IPS-18a (cell line): ENCODE data around the gene SIL1.

Experiments used
- H3K27ac ChIP-seq: one replicate; pipeline ENCODE4 v1.5.1; 2013; ENCODE audit warnings: low read length
- H3K27me3 ChIP-seq: one replicate; pipeline ENCODE4 v1.6.1; 2013; ENCODE audit warnings: mild to moderate bottlenecking, low read length; ENCODE audit not compliant: control insufficient read depth, insufficient read depth
- H3K36me3 ChIP-seq: one replicate; pipeline ENCODE4 v1.6.1; 2013; ENCODE audit warnings: low read depth, low read length; ENCODE audit not compliant: control insufficient read depth
- H3K4me1 ChIP-seq: one replicate; pipeline ENCODE4 v1.6.1; 2013; ENCODE audit warnings: low read depth, low read length; ENCODE audit not compliant: control insufficient read depth
- H3K4me3 ChIP-seq: one replicate; pipeline ENCODE4 v1.5.1; 2013; ENCODE audit warnings: low read length
- H3K9ac ChIP-seq: one replicate; pipeline ENCODE4 v1.6.1; 2013; ENCODE audit warnings: mild to moderate bottlenecking, low read length, moderate library complexity
- H3K9me3 ChIP-seq: one replicate; pipeline ENCODE4 v1.6.1; 2013; ENCODE audit warnings: low read depth, low read length; ENCODE audit not compliant: control insufficient read depth

Gene SIL1

GRCh38 chr5:139094154-139095131 lies 103.7 kb downstream of the SIL1 start:
- Histone ChIP-seq H3K27ac (no peak overlapping the region), H3K9ac (no peak overlapping the region), H3K4me1 (no peaks in the 10 kb centered on the region), H3K4me3 (no peak overlapping the region), H3K27me3 (no peaks in the 10 kb centered on the region), H3K9me3 (no peaks in the 10 kb centered on the region), H3K36me3 (no peaks in the 10 kb centered on the region)

- Histone ChIP-seq H3K27ac (no peak overlapping the region), H3K9ac (no peak overlapping the region), H3K36me3 (no peaks in the 10 kb centered on the region)
These were observed 105.3 kb downstream of the SIL1 start for GRCh38 chr5:139092741-139093343.

GRCh38 chr5:139091439-139092156 lies 106.6 kb downstream of the SIL1 start:
- no peaks in the 10 kb centered on the region for H3K4me1 ChIP-seq
- no peak overlapping the region for H3K9ac ChIP-seq
- H3K4me3 ChIP-seq: no peak overlapping the region
- no peaks in the 10 kb centered on the region for H3K27me3 ChIP-seq
- H3K27ac ChIP-seq: no peak overlapping the region
- H3K36me3 ChIP-seq: no peaks in the 10 kb centered on the region
- H3K9me3 ChIP-seq: no peaks in the 10 kb centered on the region

More at GRCh38 chr5:139092741-139093343, 105.3 kb downstream of the SIL1 start:
- Histone ChIP-seq H3K9me3 (no peaks in the 10 kb centered on the region), H3K27me3 (no peaks in the 10 kb centered on the region), H3K4me3 (no peak overlapping the region), H3K4me1 (no peaks in the 10 kb centered on the region)

GRCh38 chr5:139090581-139090980 lies 107.6 kb downstream of the SIL1 start:
- no peaks in the 10 kb centered on the region for H3K4me1 ChIP-seq
- H3K27ac ChIP-seq: no peak overlapping the region
- H3K9me3 ChIP-seq: no peaks in the 10 kb centered on the region
- no peak overlapping the region for H3K9ac ChIP-seq
- H3K27me3 ChIP-seq: no peaks in the 10 kb centered on the region
- no peaks in the 10 kb centered on the region for H3K36me3 ChIP-seq
- no peak overlapping the region for H3K4me3 ChIP-seq

- Histone ChIP-seq H3K9ac (no peak overlapping the region), H3K36me3 (no peaks in the 10 kb centered on the region), H3K4me3 (no peak overlapping the region), H3K9me3 (no peaks in the 10 kb centered on the region), H3K4me1 (no peaks in the 10 kb centered on the region), H3K27ac (no peak overlapping the region), H3K27me3 (no peaks in the 10 kb centered on the region)
These were observed 110.1 kb downstream of the SIL1 start for GRCh38 chr5:139088024-139088423.

- no peaks in the 10 kb centered on the region for H3K36me3 ChIP-seq
- H3K4me1 ChIP-seq: no peaks in the 10 kb centered on the region
- no peak overlapping the region for H3K27ac ChIP-seq
- no peaks in the 10 kb centered on the region for H3K27me3 ChIP-seq
- no peaks in the 10 kb centered on the region for H3K9me3 ChIP-seq
- no peak overlapping the region for H3K4me3 ChIP-seq
- H3K9ac ChIP-seq: no peak overlapping the region
These were observed 115.2 kb downstream of the SIL1 start for GRCh38 chr5:139082813-139083498.

- Histone ChIP-seq H3K9me3 (no peaks in the 10 kb centered on the region), H3K4me1 (no peaks in the 10 kb centered on the region), H3K4me3 (no peak overlapping the region), H3K36me3 (no peaks in the 10 kb centered on the region), H3K27me3 (no peaks in the 10 kb centered on the region), H3K9ac (no peak overlapping the region), H3K27ac (no peak overlapping the region)
These were observed 118.1 kb downstream of the SIL1 start for GRCh38 chr5:139079991-139080610.

- H3K27ac ChIP-seq: no peak overlapping the region
- H3K9ac ChIP-seq: no peak overlapping the region
- H3K36me3 ChIP-seq: no peaks in the 10 kb centered on the region
- no peaks in the 10 kb centered on the region for H3K27me3 ChIP-seq
- no peak overlapping the region for H3K4me3 ChIP-seq
- H3K4me1 ChIP-seq: no peaks in the 10 kb centered on the region
- H3K9me3 ChIP-seq: no peaks in the 10 kb centered on the region
These were observed 118.8 kb downstream of the SIL1 start for GRCh38 chr5:139079225-139079990.

GRCh38 chr5:139078345-139078744 lies 119.8 kb downstream of the SIL1 start:
- H3K9ac ChIP-seq: no peak overlapping the region
- no peak overlapping the region for H3K27ac ChIP-seq
- H3K9me3 ChIP-seq: no peaks in the 10 kb centered on the region
- no peaks in the 10 kb centered on the region for H3K36me3 ChIP-seq
- no peaks in the 10 kb centered on the region for H3K4me1 ChIP-seq
- H3K4me3 ChIP-seq: no peak overlapping the region
- H3K27me3 ChIP-seq: no peaks in the 10 kb centered on the region

GRCh38 chr5:139077899-139078298 lies 120.3 kb downstream of the SIL1 start:
- Histone ChIP-seq H3K9ac (no peak overlapping the region), H3K4me1 (no peaks in the 10 kb centered on the region), H3K27me3 (no peaks in the 10 kb centered on the region), H3K36me3 (no peaks in the 10 kb centered on the region), H3K4me3 (no peak overlapping the region), H3K9me3 (no peaks in the 10 kb centered on the region), H3K27ac (no peak overlapping the region)
